Ishikawa (cell line): ENCODE measurements around the gene JOSD1.

Experiments used
- CEBPB ChIP-seq: IDR thresholded peaks from 2 replicates; pipeline ENCODE4 v1.6.1; 2012
- CREB1 ChIP-seq: IDR thresholded peaks from 2 replicates; pipeline ENCODE4 v1.6.1; 2012; ENCODE audit warnings: low read depth
- EGR1 ChIP-seq: IDR thresholded peaks from 2 replicates; pipeline ENCODE4 v1.6.1; 2012
- EP300 ChIP-seq: IDR thresholded peaks from 2 replicates; pipeline ENCODE4 v1.6.1; 2012; ENCODE audit warnings: borderline replicate concordance
- FOXM1 ChIP-seq: IDR thresholded peaks from 2 replicates; pipeline ENCODE4 v1.6.1; 2012; ENCODE audit warnings: low read depth, borderline replicate concordance
- NFIC ChIP-seq: IDR thresholded peaks from 2 replicates; pipeline ENCODE4 v1.6.1; 2012
- RAD21 ChIP-seq: IDR thresholded peaks from 2 replicates; pipeline ENCODE4 v1.6.1; 2012; ENCODE audit warnings: low read depth
- REST ChIP-seq: IDR thresholded peaks from 2 replicates; pipeline ENCODE4 v1.6.1; 2012; ENCODE audit warnings: low read depth, mild to moderate bottlenecking
- TAF1 ChIP-seq: IDR thresholded peaks from 2 replicates; pipeline ENCODE4 v1.6.1; 2012; ENCODE audit warnings: low read depth, mild to moderate bottlenecking
- TCF12 ChIP-seq: IDR thresholded peaks from 2 replicates; pipeline ENCODE4 v1.6.1; 2012; ENCODE audit warnings: low read depth
- TEAD4 ChIP-seq: IDR thresholded peaks from 2 replicates; pipeline ENCODE4 v1.6.1; 2012
- YY1 ChIP-seq: IDR thresholded peaks from 2 replicates; pipeline ENCODE4 v1.6.1; 2012; ENCODE audit warnings: low read depth
- ZBTB7A ChIP-seq: IDR thresholded peaks from 2 replicates; pipeline ENCODE4 v1.6.1; 2012; ENCODE audit warnings: low read depth
- TF ChIP-seq, protein P1 (sequence below): IDR thresholded peaks from 2 replicates; pipeline ENCODE4 v1.6.1; 2012
- TF ChIP-seq, protein P2 (sequence below): IDR thresholded peaks from 2 replicates; pipeline ENCODE4 v1.6.1; 2012

The JOSD1 gene

GRCh38 chr22:38712486-38713207, 11.9 kb upstream of the JOSD1 start:
- TF ChIP-seq NFIC (no peak), FOXM1 (no peak), TAF1 (no peak), TEAD4 (no peak), YY1 (no peak)

DNA sequence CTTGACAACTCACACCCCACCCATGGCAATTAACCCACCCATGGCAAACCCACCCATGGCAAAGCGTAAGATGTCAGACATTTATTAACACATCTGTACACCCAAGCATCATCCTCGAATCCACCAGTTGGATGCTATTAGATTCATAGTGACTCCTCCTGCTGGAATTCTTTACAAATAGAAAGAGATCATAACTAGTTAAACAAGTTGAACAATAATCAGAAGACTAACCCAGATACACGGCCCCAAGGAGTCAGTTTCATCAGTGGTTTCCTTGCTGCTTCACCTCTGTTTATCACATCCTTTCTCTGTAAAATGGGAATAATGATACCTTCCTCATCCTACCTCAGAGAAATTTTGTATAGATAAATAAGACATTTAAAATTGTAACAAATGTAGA, 10.1 kb upstream of the JOSD1 start:
- TF ChIP-seq TEAD4 (no peak), TCF12 (no peak), CREB1 (no peak), ZBTB7A (no peak), REST (no peak), YY1 (no peak), EGR1 (no peak), EP300 (no peak), FOXM1 (no peak), CEBPB (no peak)
- TF ChIP-seq, protein P1, sequence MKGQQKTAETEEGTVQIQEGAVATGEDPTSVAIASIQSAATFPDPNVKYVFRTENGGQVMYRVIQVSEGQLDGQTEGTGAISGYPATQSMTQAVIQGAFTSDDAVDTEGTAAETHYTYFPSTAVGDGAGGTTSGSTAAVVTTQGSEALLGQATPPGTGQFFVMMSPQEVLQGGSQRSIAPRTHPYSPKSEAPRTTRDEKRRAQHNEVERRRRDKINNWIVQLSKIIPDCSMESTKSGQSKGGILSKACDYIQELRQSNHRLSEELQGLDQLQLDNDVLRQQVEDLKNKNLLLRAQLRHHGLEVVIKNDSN, result no peak

DNA sequence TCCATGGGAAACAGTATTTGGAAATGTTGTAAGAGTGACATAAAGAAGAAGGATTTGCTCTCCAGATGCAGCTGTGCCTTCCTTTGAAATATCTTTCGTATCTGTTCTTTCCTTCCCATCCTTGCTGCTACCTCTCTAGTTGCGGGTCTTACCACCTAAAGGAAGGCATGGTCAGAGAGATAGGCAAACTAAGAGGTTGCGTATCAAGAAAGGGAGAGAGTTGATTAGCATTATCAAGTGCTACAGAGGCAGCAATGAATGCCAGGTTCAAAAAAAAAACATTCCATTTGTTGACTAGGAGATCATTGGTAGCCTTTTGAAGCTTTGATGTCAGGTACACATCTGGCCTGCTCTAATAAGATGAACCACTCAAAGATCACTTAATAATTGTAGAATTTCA, 9.6 kb upstream of the JOSD1 start:
- TF ChIP-seq FOXM1, result no peak
- no peak for TF ChIP-seq CEBPB
- TF ChIP-seq REST, result no peak
- TF ChIP-seq CREB1, result no peak
- TF ChIP-seq, protein P1, result no peak
- TF ChIP-seq EP300, result no peak
- no peak for TF ChIP-seq EGR1
- TF ChIP-seq RAD21, result no peak
- no peak for TF ChIP-seq YY1
- TF ChIP-seq TAF1, result no peak
- TF ChIP-seq, protein P2, sequence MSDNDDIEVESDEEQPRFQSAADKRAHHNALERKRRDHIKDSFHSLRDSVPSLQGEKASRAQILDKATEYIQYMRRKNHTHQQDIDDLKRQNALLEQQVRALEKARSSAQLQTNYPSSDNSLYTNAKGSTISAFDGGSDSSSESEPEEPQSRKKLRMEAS, result no peak
- no peak for TF ChIP-seq TCF12
- TF ChIP-seq ZBTB7A, result no peak
- TF ChIP-seq TEAD4, result no peak
- no peak for TF ChIP-seq NFIC

DNA sequence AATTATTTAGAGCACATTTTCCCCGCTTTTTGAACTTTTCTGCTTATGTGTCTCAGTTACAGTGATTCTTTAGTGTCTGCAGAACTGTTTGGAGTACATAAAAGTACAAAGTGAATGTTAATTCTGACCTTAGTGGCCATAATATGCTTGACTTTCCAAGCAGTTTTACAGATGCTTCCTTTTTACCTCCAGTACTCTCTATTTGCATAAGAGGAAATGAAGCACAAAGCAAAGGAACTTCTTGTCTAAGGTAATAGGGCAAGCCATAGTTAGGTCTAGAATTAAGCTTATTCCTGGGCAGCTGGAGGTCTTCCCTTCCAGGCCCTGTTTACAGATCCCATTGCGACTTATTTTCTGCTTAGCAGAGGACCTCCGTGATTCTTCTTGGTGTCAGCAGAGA, 8.6 kb upstream of the JOSD1 start:
- TF ChIP-seq TEAD4, result no peak
- TF ChIP-seq TAF1, result no peak
- TF ChIP-seq EGR1, result no peak
- TF ChIP-seq, protein P1, result no peak
- no peak for TF ChIP-seq REST
- no peak for TF ChIP-seq ZBTB7A
- TF ChIP-seq EP300, result no peak
- no peak for TF ChIP-seq CREB1
- no peak for TF ChIP-seq RAD21
- no peak for TF ChIP-seq NFIC
- TF ChIP-seq TCF12, result no peak
- TF ChIP-seq YY1, result no peak
- TF ChIP-seq CEBPB, result no peak
- TF ChIP-seq FOXM1, result no peak
